ENCODE results near the gene ZFHX2.

The ZFHX2 gene

DNA sequence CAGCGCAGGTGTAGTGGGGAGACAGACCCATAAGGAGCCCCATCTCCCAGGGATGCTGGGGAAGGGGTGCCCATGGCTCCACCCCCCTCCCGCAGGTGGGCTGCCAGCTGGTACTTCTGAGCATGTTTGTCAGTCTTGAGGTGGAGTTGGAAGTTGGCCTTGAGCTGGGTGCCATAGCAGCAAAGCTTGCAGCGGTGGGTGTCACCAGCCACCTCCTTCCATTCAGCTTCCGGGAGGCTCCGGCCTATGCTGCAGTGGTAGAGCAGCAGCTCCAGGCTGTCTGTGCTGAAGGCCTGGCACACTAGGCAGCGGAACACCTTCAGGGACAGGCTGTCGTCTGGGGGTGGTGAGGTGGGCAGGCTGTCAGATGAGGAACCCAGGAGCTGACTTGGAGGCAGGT lies 18.9 kb downstream of the ZFHX2 start:
- ChIA-PET CTCF (no interaction called here), POLR2A (ENCODE audit: low non-redundant PET) (no interaction called here)
- no peak for DNase-seq (ENCODE audit: low spot score)
- no peak overlapping the region for H3K27ac ChIP-seq
- TF ChIP-seq, protein P1, sequence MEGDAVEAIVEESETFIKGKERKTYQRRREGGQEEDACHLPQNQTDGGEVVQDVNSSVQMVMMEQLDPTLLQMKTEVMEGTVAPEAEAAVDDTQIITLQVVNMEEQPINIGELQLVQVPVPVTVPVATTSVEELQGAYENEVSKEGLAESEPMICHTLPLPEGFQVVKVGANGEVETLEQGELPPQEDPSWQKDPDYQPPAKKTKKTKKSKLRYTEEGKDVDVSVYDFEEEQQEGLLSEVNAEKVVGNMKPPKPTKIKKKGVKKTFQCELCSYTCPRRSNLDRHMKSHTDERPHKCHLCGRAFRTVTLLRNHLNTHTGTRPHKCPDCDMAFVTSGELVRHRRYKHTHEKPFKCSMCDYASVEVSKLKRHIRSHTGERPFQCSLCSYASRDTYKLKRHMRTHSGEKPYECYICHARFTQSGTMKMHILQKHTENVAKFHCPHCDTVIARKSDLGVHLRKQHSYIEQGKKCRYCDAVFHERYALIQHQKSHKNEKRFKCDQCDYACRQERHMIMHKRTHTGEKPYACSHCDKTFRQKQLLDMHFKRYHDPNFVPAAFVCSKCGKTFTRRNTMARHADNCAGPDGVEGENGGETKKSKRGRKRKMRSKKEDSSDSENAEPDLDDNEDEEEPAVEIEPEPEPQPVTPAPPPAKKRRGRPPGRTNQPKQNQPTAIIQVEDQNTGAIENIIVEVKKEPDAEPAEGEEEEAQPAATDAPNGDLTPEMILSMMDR (conservative IDR thresholded peaks at IDR 0.05; ENCODE audit: low read depth): no peak

- DNase-seq (ENCODE audit: low spot score): no peak
- ChIA-PET POLR2A (ENCODE audit: low non-redundant PET) (no interaction called here), CTCF (no interaction called here)
- H3K27ac ChIP-seq: no peak overlapping the region
- TF ChIP-seq, protein P1 (conservative IDR thresholded peaks at IDR 0.05; ENCODE audit: low read depth): no peak
These were observed 20.2 kb downstream of the ZFHX2 start for GRCh38 chr14:23531391-23531790.

DNA sequence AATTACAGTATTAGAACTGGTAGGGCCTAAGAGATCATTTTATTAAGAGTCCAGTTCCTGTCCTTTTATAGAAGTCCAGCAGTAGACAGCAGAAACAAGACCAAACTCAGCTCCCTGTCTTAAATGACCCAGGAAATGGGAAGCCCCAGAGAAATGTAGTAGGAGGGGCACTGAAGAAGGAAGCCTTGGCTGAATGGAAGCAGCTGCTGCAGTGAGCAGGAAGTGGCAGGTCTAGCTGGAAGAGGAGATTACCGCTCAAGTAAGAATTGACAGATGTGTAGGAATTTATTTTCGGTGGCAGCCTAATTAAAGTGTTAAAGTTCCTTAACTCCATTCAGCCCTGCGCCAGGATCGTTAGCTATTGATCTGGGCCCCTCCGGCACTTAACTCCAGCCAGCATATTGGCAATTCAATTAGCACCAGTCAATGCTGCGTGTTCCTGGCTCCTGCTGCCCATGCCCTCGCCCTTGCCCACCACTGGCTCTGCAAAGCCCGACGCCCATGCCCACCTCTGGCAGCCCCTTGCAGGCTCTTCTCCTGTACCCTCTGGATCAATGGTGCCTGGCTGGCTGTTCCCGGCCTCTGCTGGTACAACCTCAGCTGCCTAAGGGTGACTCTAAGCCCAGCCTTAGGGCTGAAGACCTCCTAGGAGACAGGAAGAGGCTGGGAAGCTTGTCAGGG lies 21.1 kb downstream of the ZFHX2 start:
- ChIA-PET POLR2A (ENCODE audit: low non-redundant PET) (no interaction called here), CTCF (no interaction called here)
- TF ChIP-seq, protein P1 (conservative IDR thresholded peaks at IDR 0.05; ENCODE audit: low read depth): no peak
- no peak overlapping the region for H3K27ac ChIP-seq
- DNase-seq (ENCODE audit: low spot score): no peak

DNA sequence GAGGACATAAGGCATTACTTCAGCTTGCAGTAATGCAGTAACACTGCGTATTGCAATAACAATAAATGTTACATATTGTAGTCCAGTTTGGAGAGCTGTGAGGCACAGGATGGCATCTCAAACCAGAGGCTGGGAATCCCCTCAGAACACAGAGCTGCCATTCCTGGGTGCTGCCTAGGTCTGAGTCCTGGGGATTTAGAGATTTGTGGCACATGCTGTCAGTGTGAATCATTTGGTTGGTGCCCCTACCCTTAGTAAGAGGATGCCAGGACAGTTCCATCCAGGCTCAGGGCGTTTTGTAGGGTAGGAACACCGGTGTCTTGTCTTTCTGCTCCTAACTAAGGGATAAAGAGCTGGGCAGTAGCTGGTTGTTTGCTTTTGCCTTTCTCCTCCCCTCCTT lies 22.5 kb downstream of the ZFHX2 start:
- ChIA-PET CTCF (interaction anchor here (1.8 kb wide), 1 partner anchor 10 kb away, joined by 5 read pairs; no protein-coding TSS in a partner anchor), POLR2A (ENCODE audit: low non-redundant PET) (no interaction called here)
- TF ChIP-seq, protein P1 (conservative IDR thresholded peaks at IDR 0.05; ENCODE audit: low read depth): no peak
- H3K27ac ChIP-seq: no peak overlapping the region
- DNase-seq (ENCODE audit: low spot score): no peak

- no peak overlapping the region for H3K27ac ChIP-seq
- ChIA-PET CTCF (interaction anchor here (0.6 to 1.8 kb wide), 2 partner anchors 10 to 84 kb away, joined by 3 to 5 read pairs; no protein-coding TSS in a partner anchor), POLR2A (ENCODE audit: low non-redundant PET) (no interaction called here)
- DNase-seq (ENCODE audit: low spot score): no peak
- TF ChIP-seq, protein P1 (conservative IDR thresholded peaks at IDR 0.05; ENCODE audit: low read depth): peak; percentile 21; the same call in 1 of the 2 replicates
These were observed 23.0 kb downstream of the ZFHX2 start for GRCh38 chr14:23528555-23528954.

DNA sequence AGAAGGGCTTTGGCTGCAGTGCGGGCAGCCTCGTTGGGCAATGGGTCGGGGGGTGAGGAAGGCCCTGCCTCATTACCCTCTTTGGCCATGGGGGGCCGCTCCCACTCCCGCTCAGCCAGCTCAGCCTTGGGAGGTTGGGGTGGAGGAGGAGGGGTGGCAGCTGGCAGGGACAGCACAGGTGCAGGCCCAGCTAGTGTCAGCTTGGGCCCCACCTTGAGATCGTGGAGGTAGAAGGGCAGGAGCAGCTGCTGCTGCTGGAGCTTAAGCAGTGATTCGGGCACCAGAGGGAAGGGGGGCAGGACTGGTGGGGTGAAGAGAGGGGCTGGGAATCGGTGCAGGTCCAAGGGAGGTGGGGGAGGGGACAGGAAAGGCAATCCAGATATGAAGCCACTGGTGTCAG lies 26.0 kb downstream of the ZFHX2 start:
- TF ChIP-seq, protein P1 (conservative IDR thresholded peaks at IDR 0.05; ENCODE audit: low read depth): no peak
- no peak for DNase-seq (ENCODE audit: low spot score)
- ChIA-PET CTCF (interaction anchor here (0.6 to 1.2 kb wide), 2 partner anchors 37 to 42 kb away, joined by 3 to 4 read pairs; partner anchors contain the start of gene AP1G2), POLR2A (ENCODE audit: low non-redundant PET) (no interaction called here)
- no peak overlapping the region for H3K27ac ChIP-seq
